ENCODE data around the gene CNTN4. TPM values are rescaled to one million over a fixed set of nuclear protein-coding genes. Genes with fewer than 3 reads are reported as not detected.

CNTN4 gene
- total RNA-seq, 4 donors from 2014 or later, result 47.7 to 106 (median 83.3) TPM

DNA sequence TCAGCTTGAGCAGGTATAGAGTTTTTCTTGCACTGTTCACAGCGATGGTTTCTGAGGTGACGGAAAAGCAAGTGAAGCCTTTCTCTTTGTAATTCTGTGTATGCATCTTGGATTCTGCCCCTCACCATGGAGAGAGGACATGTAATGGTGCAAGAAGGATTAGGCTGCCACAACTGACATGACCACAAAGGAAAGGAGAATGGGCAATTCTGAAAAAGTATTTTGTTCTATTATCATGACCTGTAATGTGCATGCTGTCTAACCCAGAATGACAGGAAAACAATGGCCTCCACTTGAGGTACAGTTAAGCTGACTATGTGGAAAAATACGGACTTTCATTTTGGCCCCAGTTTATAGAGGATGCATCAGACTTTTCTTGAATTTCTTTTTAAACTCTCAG, 784.6 kb downstream of the CNTN4 start:
- 93 to 95% methylated on average over 3 of the region's 3 CpGs for WGBS, 2 donors
- TF ChIP-seq EP300 (IDR thresholded peaks at IDR 0.05) (no peak), POLR2A (IDR thresholded peaks at IDR 0.05) (no peak), CTCF (IDR thresholded peaks at IDR 0.05) (no peak)
- no peak for DNase-seq (ENCODE audit: low spot score in 2 of 2)
- Histone ChIP-seq H3K4me1 (no peaks in the 10 kb centered on the region), H3K4me3 (no peak overlapping the region), H3K27me3 (no peaks in the 10 kb centered on the region), H3K9me3 (no peaks in the 10 kb centered on the region), H3K36me3 (peaks cover 0 to 3% (median 0%) of the 10 kb centered on the region in 3 donors), H3K27ac (no peak overlapping the region)

GRCh38 chr3:2888592-2888991, 789.9 kb downstream of the CNTN4 start:
- Histone ChIP-seq H3K9me3 (no peaks in the 10 kb centered on the region), H3K36me3 (no peaks in the 10 kb centered on the region), H3K4me3 (no peak overlapping the region), H3K4me1 (no peaks in the 10 kb centered on the region), H3K27ac (no peak overlapping the region), H3K27me3 (no peaks in the 10 kb centered on the region)
- 81 to 84% methylated on average over 2 of the region's 2 CpGs for WGBS, 2 donors
- no peak for DNase-seq (ENCODE audit: low spot score in 2 of 2)
- TF ChIP-seq POLR2A (IDR thresholded peaks at IDR 0.05) (no peak), EP300 (IDR thresholded peaks at IDR 0.05) (no peak), CTCF (IDR thresholded peaks at IDR 0.05) (no peak)

- 60 to 63% methylated on average over 2 of the region's 2 CpGs for WGBS, 2 donors
- Histone ChIP-seq H3K36me3 (no peaks in the 10 kb centered on the region), H3K4me3 (no peak overlapping the region), H3K9me3 (no peaks in the 10 kb centered on the region), H3K4me1 (no peaks in the 10 kb centered on the region), H3K27ac (no peak overlapping the region), H3K27me3 (no peaks in the 10 kb centered on the region)
- no peak for TF ChIP-seq CTCF (IDR thresholded peaks at IDR 0.05)
- no peak for TF ChIP-seq POLR2A (IDR thresholded peaks at IDR 0.05)
- TF ChIP-seq EP300 (IDR thresholded peaks at IDR 0.05), result no peak
- DNase-seq (ENCODE audit: low spot score in 2 of 2), result no peak
Observed at GRCh38 chr3:2889736-2890135, 791.1 kb downstream of the CNTN4 start.

- no peaks in the 10 kb centered on the region for H3K27me3 ChIP-seq
- H3K27ac ChIP-seq, result no peak overlapping the region
- peaks cover 0 to 9% (median 0%) of the 10 kb centered on the region in 4 donors for H3K4me1 ChIP-seq
- 72 to 78% methylated on average over 3 of the region's 3 CpGs for WGBS, 2 donors
- H3K9me3 ChIP-seq, result no peaks in the 10 kb centered on the region
- H3K36me3 ChIP-seq, result no peaks in the 10 kb centered on the region
- H3K4me3 ChIP-seq, result no peak overlapping the region
- TF ChIP-seq EP300 (IDR thresholded peaks at IDR 0.05), result no peak
- TF ChIP-seq POLR2A (IDR thresholded peaks at IDR 0.05), result no peak
- TF ChIP-seq CTCF (IDR thresholded peaks at IDR 0.05), result no peak
- DNase-seq (ENCODE audit: low spot score in 2 of 2), result no peak
Observed at GRCh38 chr3:2896308-2896939, 797.8 kb downstream of the CNTN4 start.

- TF ChIP-seq CTCF (IDR thresholded peaks at IDR 0.05) (no peak), EP300 (IDR thresholded peaks at IDR 0.05) (no peak), POLR2A (IDR thresholded peaks at IDR 0.05) (no peak)
- Histone ChIP-seq H3K27me3 (no peaks in the 10 kb centered on the region), H3K36me3 (no peaks in the 10 kb centered on the region), H3K27ac (no peak overlapping the region), H3K4me3 (no peak overlapping the region), H3K9me3 (no peaks in the 10 kb centered on the region), H3K4me1 (peaks cover 0 to 9% (median 0%) of the 10 kb centered on the region in 4 donors)
- 77 to 79% methylated on average over 4 of the region's 4 CpGs for WGBS, 2 donors
- DNase-seq (ENCODE audit: low spot score in 2 of 2), result no peak
Observed at GRCh38 chr3:2897821-2898220, 799.2 kb downstream of the CNTN4 start.

Measured in tibial nerve (tissue), 4 donors.